ENCODE measurements around the gene KMO.

DNA sequence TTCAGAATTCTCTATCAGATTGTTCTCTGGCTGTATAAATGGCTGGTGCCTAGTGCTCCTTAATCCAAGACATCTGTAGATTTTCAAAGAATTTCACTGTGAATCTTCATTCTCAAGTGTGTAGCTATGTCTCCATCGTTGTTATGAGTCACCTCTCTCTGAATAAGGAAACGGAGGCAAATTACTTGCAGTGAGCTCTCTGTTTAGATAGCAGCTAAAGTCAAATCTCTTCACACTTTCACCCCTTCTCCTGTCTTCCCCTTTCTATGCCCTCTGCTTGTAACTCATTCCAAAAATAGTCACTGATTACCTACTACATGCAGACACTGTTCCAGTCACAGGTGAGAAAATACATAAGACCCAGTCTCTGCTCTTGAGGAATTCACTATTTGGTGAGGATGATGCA, 68.3 kb downstream of the KMO start:
- TF ChIP-seq, protein P1, sequence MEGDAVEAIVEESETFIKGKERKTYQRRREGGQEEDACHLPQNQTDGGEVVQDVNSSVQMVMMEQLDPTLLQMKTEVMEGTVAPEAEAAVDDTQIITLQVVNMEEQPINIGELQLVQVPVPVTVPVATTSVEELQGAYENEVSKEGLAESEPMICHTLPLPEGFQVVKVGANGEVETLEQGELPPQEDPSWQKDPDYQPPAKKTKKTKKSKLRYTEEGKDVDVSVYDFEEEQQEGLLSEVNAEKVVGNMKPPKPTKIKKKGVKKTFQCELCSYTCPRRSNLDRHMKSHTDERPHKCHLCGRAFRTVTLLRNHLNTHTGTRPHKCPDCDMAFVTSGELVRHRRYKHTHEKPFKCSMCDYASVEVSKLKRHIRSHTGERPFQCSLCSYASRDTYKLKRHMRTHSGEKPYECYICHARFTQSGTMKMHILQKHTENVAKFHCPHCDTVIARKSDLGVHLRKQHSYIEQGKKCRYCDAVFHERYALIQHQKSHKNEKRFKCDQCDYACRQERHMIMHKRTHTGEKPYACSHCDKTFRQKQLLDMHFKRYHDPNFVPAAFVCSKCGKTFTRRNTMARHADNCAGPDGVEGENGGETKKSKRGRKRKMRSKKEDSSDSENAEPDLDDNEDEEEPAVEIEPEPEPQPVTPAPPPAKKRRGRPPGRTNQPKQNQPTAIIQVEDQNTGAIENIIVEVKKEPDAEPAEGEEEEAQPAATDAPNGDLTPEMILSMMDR (IDR thresholded peaks at IDR 0.05): no peak
- no peak for TF ChIP-seq POLR2A (IDR thresholded peaks at IDR 0.05)
